Subcutaneous abdominal adipose tissue (tissue), 5 donors: ENCODE results near the gene BSN.

Source experiments
- H3K27ac ChIP-seq: one replicate; pipeline ENCODE4 v1.7.0; 2013; ENCODE audit warnings: low read depth, mild to moderate bottlenecking, inconsistent platforms, low read length, moderate library complexity
- H3K27me3 ChIP-seq, 5 donors: one replicate each; pipeline ENCODE4 v1.7.0; 2013; ENCODE audit warnings: low read length in 5 of 5, inconsistent platforms in 1 of 5; ENCODE audit not compliant: control insufficient read depth in 5 of 5, insufficient read depth in 4 of 5
- H3K36me3 ChIP-seq, 5 donors: one replicate each; pipeline ENCODE4 v1.7.0; 2013; ENCODE audit warnings: low read length in 5 of 5; ENCODE audit not compliant: control insufficient read depth in 5 of 5, insufficient read depth in 5 of 5
- H3K4me1 ChIP-seq, 5 donors: one replicate each; pipeline ENCODE4 v1.7.0; 2013; ENCODE audit warnings: low read length in 5 of 5, mild to moderate bottlenecking in 3 of 5, moderate library complexity in 1 of 5; ENCODE audit not compliant: control insufficient read depth in 5 of 5, insufficient read depth in 5 of 5
- H3K4me3 ChIP-seq, 5 donors: one replicate each; pipeline ENCODE4 v1.7.0; 2013; ENCODE audit warnings: low read length in 5 of 5, low read depth in 1 of 5
- H3K9ac ChIP-seq, 5 donors: one replicate each; pipeline ENCODE4 v1.7.0; 2013; ENCODE audit warnings: low read length in 5 of 5, mild to moderate bottlenecking in 4 of 5, moderate library complexity in 3 of 5
- H3K9me3 ChIP-seq, 5 donors: one replicate each; pipeline ENCODE4 v1.7.0; 2013; ENCODE audit warnings: low read length in 5 of 5; ENCODE audit not compliant: control insufficient read depth in 5 of 5
- donor health status: healthy.
- donor health status: healthy.
- donor health status: healthy.
- donor health status: healthy.
- donor health status: healthy.

The BSN gene

GRCh38 chr3:49534581-49535441 lies 19.5 kb upstream of the BSN start:
- Histone ChIP-seq H3K27me3 (no peaks in the 10 kb centered on the region), H3K9me3 (no peaks in the 10 kb centered on the region), H3K9ac (peak overlapping the region in 1 of 5 donors; percentile 3), H3K36me3 (peaks cover 0 to 35% (median 29%) of the 10 kb centered on the region in 5 donors), H3K4me3 (no peak overlapping the region), H3K27ac (no peak overlapping the region), H3K4me1 (peaks cover 0 to 20% (median 7%) of the 10 kb centered on the region in 5 donors)

- H3K9ac ChIP-seq, result peak overlapping the region in 2 of 5 donors; percentile 21 to 26
Observed at GRCh38 chr3:49535971-49536874, 18.1 kb upstream of the BSN start.

GRCh38 chr3:49536875-49537533 lies 17.3 kb upstream of the BSN start:
- Histone ChIP-seq H3K9ac (no peak overlapping the region), H3K36me3 (peaks cover 0 to 18% (median 12%) of the 10 kb centered on the region in 5 donors), H3K9me3 (no peaks in the 10 kb centered on the region), H3K4me1 (peaks cover 3 to 30% (median 16%) of the 10 kb centered on the region in 5 donors), H3K27ac (no peak overlapping the region), H3K27me3 (no peaks in the 10 kb centered on the region), H3K4me3 (no peak overlapping the region)

More at GRCh38 chr3:49535971-49536874, 18.1 kb upstream of the BSN start:
- Histone ChIP-seq H3K4me1 (peaks cover 3 to 30% (median 16%) of the 10 kb centered on the region in 5 donors), H3K9me3 (no peaks in the 10 kb centered on the region), H3K27me3 (no peaks in the 10 kb centered on the region), H3K36me3 (peaks cover 0 to 25% (median 20%) of the 10 kb centered on the region in 5 donors), H3K4me3 (no peak overlapping the region), H3K27ac (no peak overlapping the region)

DNA sequence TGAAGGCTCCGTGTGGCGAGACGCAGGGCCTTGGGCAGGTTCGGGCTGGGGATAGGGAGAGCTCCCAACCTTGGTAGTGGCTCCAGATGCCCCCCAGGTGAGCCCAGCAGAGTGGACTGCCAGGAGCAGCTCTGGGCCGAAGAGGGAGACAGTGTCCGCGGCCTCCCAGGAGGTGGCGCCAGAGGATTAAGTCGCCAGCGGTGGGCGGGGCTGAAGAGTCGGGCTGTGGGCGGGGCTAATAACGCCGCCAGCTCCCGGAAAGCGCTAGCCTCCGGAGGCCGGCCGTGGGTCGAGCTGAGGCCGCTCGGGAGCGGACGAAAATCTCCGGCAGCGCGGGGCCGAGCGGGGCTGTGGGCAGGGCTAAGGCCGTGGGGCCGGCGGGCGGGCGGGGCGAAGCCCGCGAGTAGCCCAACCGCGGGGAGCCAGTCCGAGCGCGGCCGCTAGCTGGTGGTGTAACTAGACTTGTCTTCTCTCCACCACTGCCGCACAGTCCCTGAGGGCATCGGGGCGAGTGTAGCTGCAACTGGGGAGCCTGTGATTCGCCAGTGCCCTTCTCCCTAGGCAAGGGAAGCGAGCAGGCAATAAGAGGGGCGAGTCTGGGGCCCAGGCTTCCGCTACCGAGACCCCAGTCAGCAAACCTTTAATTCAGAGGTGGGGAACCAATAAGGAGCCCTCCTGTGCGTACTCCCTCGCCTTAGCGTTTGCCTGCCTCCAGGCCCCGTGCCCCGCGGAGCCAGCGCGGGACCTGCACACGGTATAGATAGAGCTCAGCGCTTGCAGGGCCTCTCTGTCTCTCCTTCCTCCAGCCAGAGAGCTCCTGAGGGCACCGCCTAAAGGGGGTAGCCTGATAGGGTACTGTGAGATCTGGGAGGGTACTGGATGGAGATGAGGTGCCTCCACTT lies 14.4 kb upstream of the BSN start:
- Histone ChIP-seq H3K9me3 (no peaks in the 10 kb centered on the region), H3K36me3 (no peaks in the 10 kb centered on the region), H3K9ac (peak overlapping the region in 4 of 5 donors; percentile 61 to 81 (median 76)), H3K4me1 (peaks cover 3 to 23% (median 12%) of the 10 kb centered on the region in 5 donors), H3K4me3 (peak overlapping the region; percentile 73 to 81 (median 77)), H3K27ac (peak overlapping the region; percentile 41), H3K27me3 (peaks cover 0 to 4% (median 0%) of the 10 kb centered on the region in 5 donors)

- Histone ChIP-seq H3K36me3 (no peaks in the 10 kb centered on the region), H3K4me3 (no peak overlapping the region), H3K9ac (no peak overlapping the region), H3K27me3 (peaks cover 0 to 12% (median 0%) of the 10 kb centered on the region in 5 donors), H3K27ac (no peak overlapping the region), H3K4me1 (peaks cover 12 to 25% (median 18%) of the 10 kb centered on the region in 5 donors), H3K9me3 (no peaks in the 10 kb centered on the region)
Observed at GRCh38 chr3:49552087-49552486, 2.2 kb upstream of the BSN start.

- peaks cover 0 to 2% (median 0%) of the 10 kb centered on the region in 5 donors for H3K27me3 ChIP-seq
- peak overlapping the region; percentile 67 to 91 (median 80) for H3K4me3 ChIP-seq
- no peak overlapping the region for H3K27ac ChIP-seq
Observed at GRCh38 chr3:49553324-49553691, 969 bp upstream of the BSN start.

DNA sequence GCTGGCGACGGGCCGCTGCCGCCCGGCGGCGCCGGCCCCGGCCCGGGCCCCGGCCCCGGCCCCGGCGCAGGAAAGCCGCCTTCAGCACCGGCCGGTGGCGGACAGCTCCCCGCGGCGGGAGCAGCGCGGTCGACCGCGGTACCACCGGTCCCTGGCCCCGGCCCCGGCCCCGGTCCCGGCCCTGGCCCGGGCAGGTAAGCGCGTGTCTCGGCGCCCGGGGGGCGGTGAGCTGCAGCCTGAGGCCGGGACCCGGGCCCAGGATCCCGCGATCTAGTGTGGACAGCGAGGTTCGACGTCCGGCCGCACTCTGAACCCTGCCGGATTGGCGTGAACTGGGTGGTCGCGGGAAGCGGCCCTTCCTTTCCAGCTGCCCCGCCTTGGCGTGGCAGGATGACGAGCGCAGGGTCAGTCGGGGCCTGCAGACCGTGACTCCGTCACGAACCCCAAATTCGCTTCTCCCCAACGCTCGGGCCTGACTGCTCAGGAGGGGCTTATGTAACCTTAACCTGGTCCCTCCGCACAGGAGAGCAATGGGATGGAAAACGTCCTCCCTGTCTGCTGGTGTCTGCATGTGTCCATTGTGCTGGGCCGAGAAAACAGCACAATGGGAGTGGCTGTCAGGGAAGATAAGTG lies 472 bp downstream of the BSN start:
- Histone ChIP-seq H3K36me3 (no peaks in the 10 kb centered on the region), H3K4me3 (peak overlapping the region; percentile 0 to 78 (median 53)), H3K4me1 (peaks cover 12 to 25% (median 18%) of the 10 kb centered on the region in 5 donors), H3K27ac (no peak overlapping the region), H3K9ac (no peak overlapping the region), H3K9me3 (no peaks in the 10 kb centered on the region), H3K27me3 (no peaks in the 10 kb centered on the region)

More at GRCh38 chr3:49553324-49553691, 969 bp upstream of the BSN start:
- Histone ChIP-seq H3K36me3 (no peaks in the 10 kb centered on the region), H3K9me3 (no peaks in the 10 kb centered on the region), H3K4me1 (peaks cover 12 to 25% (median 18%) of the 10 kb centered on the region in 5 donors), H3K9ac (peak overlapping the region in 1 of 5 donors; percentile 79)

DNA sequence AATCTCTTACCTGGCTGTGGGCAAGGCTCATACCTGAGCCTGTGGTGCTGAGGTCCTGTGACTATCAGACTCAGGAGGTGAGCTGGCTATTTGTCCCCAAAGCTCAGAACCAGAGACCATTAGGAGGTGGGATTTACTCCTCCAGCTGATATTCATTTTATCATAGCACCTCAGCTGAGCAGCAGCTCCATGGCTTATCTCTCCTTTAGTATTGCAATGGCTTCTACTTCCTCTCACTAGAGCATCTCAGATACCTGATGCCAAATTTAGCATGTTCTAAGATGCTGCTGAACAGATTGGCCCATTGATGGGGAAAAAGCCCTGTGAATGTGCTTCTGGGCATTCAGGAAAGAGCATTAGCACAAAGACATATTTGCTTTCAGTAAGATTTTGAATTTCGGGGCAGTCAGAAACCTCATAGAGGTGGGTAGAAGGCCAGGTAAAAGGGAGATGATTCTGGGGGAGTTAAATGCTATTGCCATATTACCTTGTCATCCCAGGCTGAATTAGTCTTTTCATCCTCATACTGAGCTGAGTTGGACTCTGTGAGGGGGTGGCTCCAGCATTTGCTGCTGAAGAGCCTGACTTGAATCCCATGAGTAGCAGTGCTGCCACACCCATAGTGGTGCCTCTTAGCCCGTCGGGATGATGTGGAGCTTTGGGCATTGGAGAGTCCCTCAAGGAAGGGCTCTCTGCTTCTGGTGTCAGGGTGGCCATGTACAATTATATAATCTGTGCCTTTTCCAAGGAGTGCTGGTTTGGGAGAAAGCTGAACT lies 2.4 kb downstream of the BSN start:
- peaks cover 0 to 6% (median 0%) of the 10 kb centered on the region in 5 donors for H3K27me3 ChIP-seq
- H3K27ac ChIP-seq, result no peak overlapping the region
- no peaks in the 10 kb centered on the region for H3K9me3 ChIP-seq
- peaks cover 12 to 18% (median 17%) of the 10 kb centered on the region in 5 donors for H3K4me1 ChIP-seq
- H3K4me3 ChIP-seq, result no peak overlapping the region
- no peaks in the 10 kb centered on the region for H3K36me3 ChIP-seq
- H3K9ac ChIP-seq, result no peak overlapping the region
